ENCODE measurements around the gene KCNQ1. TPM values are rescaled to one million over a fixed set of nuclear protein-coding genes. Genes with fewer than 3 reads are reported as not detected.

Gene KCNQ1
- polyA plus RNA-seq, 1 of the 3 experiments (the other 2 are of a cell fraction), result 0.05 TPM

GRCh38 chr11:2789331-2789730, 344.5 kb downstream of the KCNQ1 start:
- no peaks in the 10 kb centered on the region for H3K4me1 ChIP-seq (ENCODE audit: control insufficient read depth in 1 of 2, insufficient read depth in 2 of 2, low read depth in 1 of 2, low read length in 1 of 2)
- WGBS (ENCODE audit: low lambda C conversion rate), result 72% methylated on average over 10 of the region's 18 CpGs
- ChIA-PET POLR2A (no interaction called here), CTCF (interaction anchor here (1.2 kb wide), 1 partner anchor 256 kb away, joined by 5 read pairs; no protein-coding TSS in a partner anchor)
- no peak for DNase-seq
- H3K4me2 ChIP-seq, result no peak overlapping the region
- H3K9ac ChIP-seq, result no peak overlapping the region
- no peaks in the 10 kb centered on the region for H3K9me3 ChIP-seq
- no peaks in the 10 kb centered on the region for H3K9me2 ChIP-seq
- H3K27ac ChIP-seq (ENCODE audit: low read depth in 2 of 2, low read length in 1 of 2), result no peak overlapping the region
- H4K20me1 ChIP-seq (ENCODE audit: insufficient read depth), result no peaks in the 10 kb centered on the region
- no peak overlapping the region for H2AFZ ChIP-seq (ENCODE audit: low read depth)
- no peaks in the 10 kb centered on the region for H3K27me3 ChIP-seq (ENCODE audit: insufficient read depth)
- no peaks in the 10 kb centered on the region for H3K36me3 ChIP-seq (replicated peaks in 1 of 2; ENCODE audit: control insufficient read depth in 1 of 2, insufficient read depth in 2 of 2, low read length in 1 of 2)
- no peaks in the 10 kb centered on the region for H3F3A ChIP-seq (replicated peaks; ENCODE audit: insufficient read depth)
- TF ChIP-seq REST (IDR thresholded peaks at IDR 0.05; ENCODE audit: low read depth, low read length) (no peak), FOXJ3 (CRISPR knock-in tag; IDR thresholded peaks at IDR 0.05) (no peak), SMC3 (IDR thresholded peaks at IDR 0.05; ENCODE audit: low read depth, low read length) (no peak), POLR2AphosphoS5 (IDR thresholded peaks at IDR 0.05; ENCODE audit: low read depth, low read length) (no peak), YY1 (IDR thresholded peaks at IDR 0.05; ENCODE audit: low read depth) (no peak), RFX5 (IDR thresholded peaks at IDR 0.05; ENCODE audit: low read length) (no peak), ELF1 (IDR thresholded peaks at IDR 0.05) (no peak), NRF1 (IDR thresholded peaks at IDR 0.05; ENCODE audit: low read depth, low read length) (no peak)
- TF ChIP-seq, protein P1, sequence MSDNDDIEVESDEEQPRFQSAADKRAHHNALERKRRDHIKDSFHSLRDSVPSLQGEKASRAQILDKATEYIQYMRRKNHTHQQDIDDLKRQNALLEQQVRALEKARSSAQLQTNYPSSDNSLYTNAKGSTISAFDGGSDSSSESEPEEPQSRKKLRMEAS (IDR thresholded peaks at IDR 0.05; ENCODE audit: low read depth), result no peak
- TF ChIP-seq, protein P2, sequence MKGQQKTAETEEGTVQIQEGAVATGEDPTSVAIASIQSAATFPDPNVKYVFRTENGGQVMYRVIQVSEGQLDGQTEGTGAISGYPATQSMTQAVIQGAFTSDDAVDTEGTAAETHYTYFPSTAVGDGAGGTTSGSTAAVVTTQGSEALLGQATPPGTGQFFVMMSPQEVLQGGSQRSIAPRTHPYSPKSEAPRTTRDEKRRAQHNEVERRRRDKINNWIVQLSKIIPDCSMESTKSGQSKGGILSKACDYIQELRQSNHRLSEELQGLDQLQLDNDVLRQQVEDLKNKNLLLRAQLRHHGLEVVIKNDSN (IDR thresholded peaks at IDR 0.05; ENCODE audit: borderline replicate concordance, low read depth), result no peak
- TF ChIP-seq, protein P3, sequence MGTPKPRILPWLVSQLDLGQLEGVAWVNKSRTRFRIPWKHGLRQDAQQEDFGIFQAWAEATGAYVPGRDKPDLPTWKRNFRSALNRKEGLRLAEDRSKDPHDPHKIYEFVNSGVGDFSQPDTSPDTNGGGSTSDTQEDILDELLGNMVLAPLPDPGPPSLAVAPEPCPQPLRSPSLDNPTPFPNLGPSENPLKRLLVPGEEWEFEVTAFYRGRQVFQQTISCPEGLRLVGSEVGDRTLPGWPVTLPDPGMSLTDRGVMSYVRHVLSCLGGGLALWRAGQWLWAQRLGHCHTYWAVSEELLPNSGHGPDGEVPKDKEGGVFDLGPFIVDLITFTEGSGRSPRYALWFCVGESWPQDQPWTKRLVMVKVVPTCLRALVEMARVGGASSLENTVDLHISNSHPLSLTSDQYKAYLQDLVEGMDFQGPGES (IDR thresholded peaks at IDR 0.05; ENCODE audit: low read depth, low read length), result no peak
- H3K79me2 ChIP-seq (ENCODE audit: insufficient read depth), result no peaks in the 10 kb centered on the region
- H3K4me3 ChIP-seq (ENCODE audit: low read depth in 2 of 2, low read length in 1 of 2), result no peak overlapping the region

Measured in SK-N-SH (cell line).